Left lung (tissue), 10 donors: ENCODE data around the gene FBXL7. TPM values are rescaled to one million over a fixed set of nuclear protein-coding genes. Genes with fewer than 3 reads are reported as not detected.

Experiments used
- ATAC-seq: fragments of 200-7000 bp; cut with Tn5 transposase; one replicate; pipeline ENCODE4 v1.9.1; 2020; ENCODE audit warnings: moderate library complexity
- DNase-seq, 4 donors: peaks; one replicate each; pipeline ENCODE4 v3.0.0-alpha.2; 2013 to 2020
- H3K27ac ChIP-seq, 2 donors: fragments of 200-600 bp; sonication (generic) in 1 of 2; one replicate each; pipeline versions ENCODE4 v1.5.0 to v1.8.0; 2020 to 2021
- H3K27me3 ChIP-seq, 2 donors: fragments of 200-600 bp; sonication (generic) in 1 of 2; one replicate each; pipeline versions ENCODE4 v1.5.0 to v1.8.0; 2020 to 2021
- H3K36me3 ChIP-seq, 2 donors: fragments of 200-600 bp; sonication (generic) in 1 of 2; one replicate each; pipeline versions ENCODE4 v1.5.0 to v1.8.0; 2020 to 2021
- H3K4me1 ChIP-seq, 2 donors: fragments of 200-600 bp; one replicate each; pipeline ENCODE4 v1.8.0; 2021
- H3K4me3 ChIP-seq, 2 donors: fragments of 200-600 bp; sonication (generic) in 1 of 2; one replicate each; pipeline versions ENCODE4 v1.5.0 to v1.8.0; 2020 to 2021; ENCODE audit warnings: mild to moderate bottlenecking in 1 of 2
- H3K9me3 ChIP-seq, 2 donors: fragments of 200-600 bp; sonication (generic) in 1 of 2; one replicate each; pipeline versions ENCODE4 v1.5.0 to v1.8.0; 2020 to 2021
- CTCF ChIP-seq, 2 donors: fragments of 200-600 bp; sonication (generic) in 1 of 2; IDR thresholded peaks; one replicate each; pipeline versions ENCODE4 v1.5.0 to v1.8.0; 2021; ENCODE audit warnings: antibody characterized with exemption in 2 of 2
- intact Hi-C, 2 donors: fragments of 100-400 bp; cut with DNase I; formaldehyde crosslinking; loops; one replicate each; pipeline versions ENCODE4 v1.11.2 to v1.14.2; 2022
- polyA plus RNA-seq, 6 donors: library from polyadenylated mRNA; unstranded; fragments of 120-200 nt; gene quantifications; one replicate each; pipeline ENCODE4 v1.2.1, GENCODE V29; 2013; ENCODE audit not compliant: insufficient read length in 6 of 6
- total RNA-seq, 2 donors: library from RNA; stranded (reverse); fragmentation: NEBNext Ultra II Directional; extraction: Animal tissue kit (Norgen Biotek cat#: 25700); gene quantifications; one replicate each; pipeline ENCODE4 v1.2.1, GENCODE V29; 2021
- donor health status: DM: no; HTN: yes; CAD: no.
- donor health status: DM: no; HTN: no; CAD: no.

Gene FBXL7
- total and polyA plus RNA-seq, 8 donors: 12.0 to 32.4 (median 28.1) TPM

- TF ChIP-seq CTCF (IDR thresholded peaks at IDR 0.05): no peak
- no peaks in the 10 kb centered on the region for H3K36me3 ChIP-seq
- no peaks in the 10 kb centered on the region for H3K9me3 ChIP-seq
- no peaks in the 10 kb centered on the region for H3K27me3 ChIP-seq
- DNase-seq: peak in 2 of 4 donors; percentile 37 to 66
- no peak overlapping the region for H3K27ac ChIP-seq
- no peak overlapping the region for H3K4me3 ChIP-seq
- intact Hi-C loops: no loop called here
- ATAC-seq: peak; percentile 66
- H3K4me1 ChIP-seq: peaks cover 0 to 4% of the 10 kb centered on the region in 2 donors
Observed at GRCh38 chr5:15752663-15753285, 252.8 kb downstream of the FBXL7 start.

DNA sequence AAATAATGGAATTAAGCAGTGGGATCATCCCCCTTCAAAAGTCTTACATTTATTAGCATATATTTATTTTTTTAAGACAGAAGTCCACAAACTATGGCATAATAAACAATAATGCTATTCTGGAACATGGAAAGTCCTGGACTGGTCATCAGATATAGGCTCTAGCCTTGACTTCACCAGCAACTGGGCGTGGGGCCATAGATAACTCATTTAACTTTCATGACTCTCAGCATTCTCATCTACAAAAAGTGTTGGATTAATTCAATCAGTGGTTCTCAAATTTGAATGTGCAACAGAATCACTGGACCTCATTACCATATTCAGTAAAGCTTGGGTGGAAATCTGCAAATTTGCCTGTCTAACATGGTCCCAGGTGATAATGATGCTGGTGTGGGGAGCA, 253.8 kb downstream of the FBXL7 start:
- H3K4me1 ChIP-seq: peaks cover 0 to 4% of the 10 kb centered on the region in 2 donors
- no peaks in the 10 kb centered on the region for H3K9me3 ChIP-seq
- H3K27me3 ChIP-seq: no peaks in the 10 kb centered on the region
- no peak overlapping the region for H3K4me3 ChIP-seq
- no peak for TF ChIP-seq CTCF (IDR thresholded peaks at IDR 0.05)
- H3K27ac ChIP-seq: no peak overlapping the region
- intact Hi-C loops: no loop called here
- ATAC-seq (no peak), DNase-seq (no peak)
- no peaks in the 10 kb centered on the region for H3K36me3 ChIP-seq

- DNase-seq (no peak), ATAC-seq (peak; percentile 84)
- no peak for TF ChIP-seq CTCF (IDR thresholded peaks at IDR 0.05)
- H3K36me3 ChIP-seq: no peaks in the 10 kb centered on the region
- H3K4me3 ChIP-seq: no peak overlapping the region
- intact Hi-C loops: no loop called here
- H3K27me3 ChIP-seq: no peaks in the 10 kb centered on the region
- H3K27ac ChIP-seq: no peak overlapping the region
- peaks cover 0 to 4% of the 10 kb centered on the region in 2 donors for H3K4me1 ChIP-seq
- no peaks in the 10 kb centered on the region for H3K9me3 ChIP-seq
Observed at GRCh38 chr5:15757103-15757502, 257.1 kb downstream of the FBXL7 start.

DNA sequence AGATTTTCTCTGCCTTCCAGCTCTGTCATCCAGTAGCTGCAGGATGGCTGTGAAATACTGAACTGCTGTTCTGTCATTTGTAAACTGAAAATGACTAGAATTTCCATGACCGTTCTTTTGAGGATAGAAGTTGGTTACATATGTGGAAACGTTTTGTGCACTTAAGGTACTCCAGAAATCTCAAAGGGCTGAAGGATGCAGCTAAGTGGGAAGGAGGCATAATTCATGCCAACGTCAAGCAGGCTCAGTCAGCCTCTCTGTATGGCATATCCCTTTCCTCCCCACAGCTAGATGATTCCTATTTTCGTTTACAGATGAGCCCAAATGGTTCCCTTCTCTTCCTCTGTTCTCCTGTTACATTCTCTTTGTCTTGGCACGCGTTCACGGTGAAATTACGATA, 257.6 kb downstream of the FBXL7 start:
- H3K4me1 ChIP-seq: peaks cover 0 to 4% of the 10 kb centered on the region in 2 donors
- ATAC-seq (peak; percentile 86), DNase-seq (no peak)
- no peaks in the 10 kb centered on the region for H3K27me3 ChIP-seq
- no peak overlapping the region for H3K4me3 ChIP-seq
- no peak overlapping the region for H3K27ac ChIP-seq
- H3K9me3 ChIP-seq: no peaks in the 10 kb centered on the region
- no peak for TF ChIP-seq CTCF (IDR thresholded peaks at IDR 0.05)
- H3K36me3 ChIP-seq: no peaks in the 10 kb centered on the region
- intact Hi-C loops: no loop called here

DNA sequence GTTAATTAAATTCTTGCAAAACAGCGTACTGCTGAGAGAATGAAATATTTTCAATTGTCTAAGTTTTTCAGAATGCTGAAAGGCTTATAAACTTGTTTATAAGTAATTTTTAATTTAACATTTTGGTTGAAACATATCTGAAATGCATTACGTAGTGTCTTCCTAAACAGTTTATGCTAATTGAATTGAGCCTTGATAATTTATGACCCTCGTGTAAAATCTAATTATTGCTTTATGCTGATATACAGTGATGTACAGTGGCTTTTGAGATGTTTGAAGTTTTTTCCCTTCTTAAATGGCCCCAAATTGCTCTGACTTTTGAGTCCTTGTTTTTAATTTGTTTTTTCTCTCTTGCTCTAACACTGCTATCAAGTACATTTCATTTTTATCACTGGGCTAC, 262.7 kb downstream of the FBXL7 start:
- no peak for TF ChIP-seq CTCF (IDR thresholded peaks at IDR 0.05)
- DNase-seq (no peak), ATAC-seq (no peak)
- Histone ChIP-seq H3K4me3 (no peak overlapping the region), H3K4me1 (no peaks in the 10 kb centered on the region), H3K27me3 (no peaks in the 10 kb centered on the region), H3K9me3 (peaks cover 0 to 3% of the 10 kb centered on the region in 2 donors), H3K27ac (no peak overlapping the region), H3K36me3 (no peaks in the 10 kb centered on the region)
- intact Hi-C loops: no loop called here
